Measurements from ENCODE around the gene RFWD3. TPM values are rescaled to one million over a fixed set of nuclear protein-coding genes. Genes with fewer than 3 reads are reported as not detected.

The RFWD3 gene
- 10 to 100 TPM; 29.0 to 33.4 (median 30.3) TPM for polyA plus RNA-seq (ENCODE audit: insufficient read length in 3 of 3)
- long read RNA-seq, donor 1, partial matches to known transcripts, result 0 of 2 reads
- long read RNA-seq, donor 1, other reads (novel, unspliced or antisense), result 0 of 2 reads
- long read RNA-seq, donor 2, partial matches to known transcripts, result 0 of 4 reads
- long read RNA-seq, donor 2, other reads (novel, unspliced or antisense), result 0 of 4 reads
- long read RNA-seq, donor 3, partial matches to known transcripts, result 0 of 1 reads
- long read RNA-seq, donor 3, other reads (novel, unspliced or antisense), result 0 of 1 reads
- long read RNA-seq, donor 4, partial matches to known transcripts, result 5 of 6 reads
- long read RNA-seq, donor 4, other reads (novel, unspliced or antisense), result 0 of 6 reads
- long read RNA-seq, donor 5, partial matches to known transcripts, result 0 of 4 reads
- long read RNA-seq, donor 5, other reads (novel, unspliced or antisense), result 0 of 4 reads
- long read RNA-seq, donor 6, full-length matches to known transcripts, result 6 of 6 reads
- long read RNA-seq, donor 6, partial matches to known transcripts, result 0 of 6 reads
- long read RNA-seq, donor 6, other reads (novel, unspliced or antisense), result 0 of 6 reads
- long read RNA-seq, donor 7, transcript RFWD3-203 (2 exons, 936 nt), result major isoform, 5 of 8 reads
- long read RNA-seq, donor 7, partial matches to known transcripts, result 0 of 8 reads
- long read RNA-seq, donor 7, other reads (novel, unspliced or antisense), result 0 of 8 reads
- long read RNA-seq, donor 8, full-length matches to known transcripts, result 2 of 2 reads
- long read RNA-seq, donor 8, partial matches to known transcripts, result 0 of 2 reads
- long read RNA-seq, donor 8, other reads (novel, unspliced or antisense), result 0 of 2 reads
- long read RNA-seq, donor 9, full-length matches to known transcripts, result 4 of 4 reads
- long read RNA-seq, donor 9, partial matches to known transcripts, result 0 of 4 reads
- long read RNA-seq, donor 9, other reads (novel, unspliced or antisense), result 0 of 4 reads
- long read RNA-seq, donor 10, full-length matches to known transcripts, result 4 of 4 reads
- long read RNA-seq, donor 10, partial matches to known transcripts, result 0 of 4 reads
- long read RNA-seq, donor 10, other reads (novel, unspliced or antisense), result 0 of 4 reads
- long read RNA-seq, donor 11, partial matches to known transcripts, result 0 of 6 reads
- long read RNA-seq, donor 11, other reads (novel, unspliced or antisense), result 0 of 6 reads
- long read RNA-seq, donor 12, full-length matches to known transcripts, result 8 of 8 reads
- long read RNA-seq, donor 12, partial matches to known transcripts, result 0 of 8 reads
- long read RNA-seq, donor 12, other reads (novel, unspliced or antisense), result 0 of 8 reads
- long read RNA-seq, donor 13, partial matches to known transcripts, result 0 of 2 reads
- long read RNA-seq, donor 13, other reads (novel, unspliced or antisense), result 0 of 2 reads
- long read RNA-seq, donor 14, result 0 reads
- long read RNA-seq, donor 15, result 0 reads
- long read RNA-seq, donor 16, partial matches to known transcripts, result 0 of 2 reads
- long read RNA-seq, donor 16, other reads (novel, unspliced or antisense), result 0 of 2 reads

DNA sequence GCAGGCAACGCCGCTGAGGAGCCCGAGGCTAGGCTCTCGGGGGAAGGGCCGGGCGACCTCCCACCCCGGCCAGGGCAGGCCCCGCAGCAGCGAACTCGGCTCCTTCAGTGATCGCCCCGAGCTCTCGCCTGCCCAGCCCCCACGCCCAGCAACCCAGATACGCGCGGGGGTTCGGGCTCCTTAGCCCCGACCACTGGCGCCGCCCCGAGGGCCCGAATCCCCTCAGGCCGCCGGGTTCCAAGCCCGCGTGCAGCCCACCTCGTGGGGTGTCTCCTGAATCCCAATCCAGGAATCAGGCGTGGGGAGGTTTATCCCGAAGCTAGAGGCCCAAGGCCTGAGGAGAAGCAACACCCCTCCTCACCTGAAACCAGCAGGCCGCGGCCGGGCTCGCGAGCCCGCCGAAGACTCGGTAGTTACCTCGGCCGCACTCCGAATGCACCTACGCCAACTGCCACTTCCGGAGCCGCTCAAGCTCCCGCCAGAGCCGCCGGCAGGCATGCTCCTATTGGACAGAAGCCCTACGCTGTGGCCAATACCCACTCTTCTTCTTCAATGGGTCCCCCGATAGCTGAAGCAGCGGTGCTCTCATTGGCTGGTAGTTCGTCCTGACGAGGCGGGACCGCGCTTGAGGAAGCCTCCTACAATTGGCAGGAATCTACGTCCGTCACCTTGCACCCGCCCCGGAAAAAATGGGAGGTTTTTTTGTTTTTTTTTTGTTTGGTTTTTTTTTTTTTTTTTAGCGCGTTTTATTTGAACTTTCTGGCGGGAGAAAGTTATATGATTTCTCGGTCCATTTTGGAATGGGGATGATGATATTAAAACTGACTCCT is at the start of gene RFWD3:
Gene RFWD3, minus strand, starts transcription at position 453 of the 830 bp plus-strand sequence. CDS start 5,428 bp downstream, outside the sequence.
- DNase-seq, result peak; percentile 98

DNA sequence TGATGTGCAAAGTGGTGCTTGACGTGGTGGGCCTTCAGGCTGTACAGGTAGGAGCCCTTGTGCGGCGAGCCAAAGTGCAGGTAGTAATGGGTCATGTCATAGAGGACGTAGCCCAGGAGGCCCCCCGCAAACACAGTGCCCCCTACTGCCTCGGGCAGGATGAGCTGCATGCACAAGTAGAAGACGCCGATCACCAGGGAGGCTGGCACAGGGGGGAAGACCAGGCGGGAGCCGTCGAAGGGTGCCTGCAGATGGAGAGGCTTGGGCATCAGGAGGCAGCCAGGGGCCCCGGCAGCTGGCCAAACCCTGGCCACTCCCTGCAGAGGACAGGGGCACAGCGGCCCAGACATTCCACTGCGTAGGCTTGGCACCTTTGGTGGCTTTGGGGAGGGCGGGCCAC is 49.7 kb upstream of the RFWD3 start:
- DNase-seq, result no peak

GRCh38 chr16:74713876-74714275 is 47.2 kb upstream of the RFWD3 start:
- no peak for DNase-seq

DNA sequence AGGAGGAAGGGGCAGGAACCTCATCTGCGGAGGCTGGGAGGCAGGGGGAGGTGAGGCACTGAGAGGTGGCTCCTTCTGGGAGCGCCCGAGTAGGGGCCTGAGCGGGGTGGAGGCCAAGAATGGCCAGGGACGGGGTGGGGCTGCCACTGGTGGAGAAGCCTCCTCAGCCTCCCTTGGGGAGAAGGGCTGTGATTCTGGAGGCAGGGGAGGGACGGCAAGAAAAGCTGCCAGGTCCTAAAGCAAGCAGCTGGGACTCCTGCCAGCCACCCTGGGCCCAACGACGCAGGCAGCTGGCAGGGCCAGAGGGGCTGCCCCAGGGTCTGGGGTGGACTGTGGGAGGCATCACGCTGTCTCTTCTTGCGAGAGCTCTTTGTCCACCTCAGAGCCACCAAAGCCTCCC is 46.6 kb upstream of the RFWD3 start:
- no peak for DNase-seq

- DNase-seq, result no peak
These were observed 45.3 kb upstream of the RFWD3 start for GRCh38 chr16:74711938-74712337.

DNA sequence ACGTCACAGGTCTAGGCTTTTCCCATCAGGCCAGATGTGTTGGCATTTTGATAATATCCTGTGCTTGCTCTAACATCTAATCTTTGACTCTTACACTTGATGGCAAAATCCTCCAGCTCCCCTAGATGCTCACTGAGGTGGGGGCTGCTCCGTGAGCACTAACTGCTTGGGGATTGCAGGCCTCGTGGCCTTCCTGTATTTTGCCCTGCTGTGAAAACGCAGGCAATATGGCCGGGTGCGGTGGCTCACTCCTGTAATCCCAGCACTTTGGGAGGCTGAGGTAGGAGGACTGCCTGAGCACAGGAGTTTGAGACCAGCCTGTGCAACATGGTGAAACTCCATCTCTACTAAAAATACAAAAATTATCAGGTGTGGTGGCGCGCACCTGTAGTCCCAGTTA is 43.7 kb upstream of the RFWD3 start:
- DNase-seq, result no peak

GRCh38 chr16:74709441-74709877 is 42.8 kb upstream of the RFWD3 start:
- DNase-seq, result peak; percentile 63

GRCh38 chr16:74700438-74701225 is 34.0 kb upstream of the RFWD3 start, which contains the start of gene MLKL:
Gene MLKL, minus strand, starts transcription at chr16:74700862. Its CDS starts 5,105 bp downstream, at chr16:74695757.
- peak; percentile 26 for DNase-seq

DNA sequence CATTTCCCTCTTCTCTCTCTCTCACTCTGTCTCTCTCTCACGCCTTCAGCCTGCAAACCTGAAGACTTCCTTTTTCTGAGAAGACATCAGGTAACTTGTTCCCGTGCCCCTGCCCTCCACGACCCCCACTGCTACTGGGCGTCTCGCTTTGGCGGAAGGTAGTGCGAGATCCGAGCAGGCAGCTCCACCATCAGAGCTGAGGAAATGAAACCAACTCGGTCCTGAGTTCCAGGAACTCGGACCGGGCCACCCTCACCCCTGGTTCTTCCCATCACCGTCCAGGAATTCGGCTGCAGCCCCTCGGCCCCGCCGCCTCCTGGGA is 33.4 kb upstream of the RFWD3 start:
- DNase-seq, result no peak

DNA sequence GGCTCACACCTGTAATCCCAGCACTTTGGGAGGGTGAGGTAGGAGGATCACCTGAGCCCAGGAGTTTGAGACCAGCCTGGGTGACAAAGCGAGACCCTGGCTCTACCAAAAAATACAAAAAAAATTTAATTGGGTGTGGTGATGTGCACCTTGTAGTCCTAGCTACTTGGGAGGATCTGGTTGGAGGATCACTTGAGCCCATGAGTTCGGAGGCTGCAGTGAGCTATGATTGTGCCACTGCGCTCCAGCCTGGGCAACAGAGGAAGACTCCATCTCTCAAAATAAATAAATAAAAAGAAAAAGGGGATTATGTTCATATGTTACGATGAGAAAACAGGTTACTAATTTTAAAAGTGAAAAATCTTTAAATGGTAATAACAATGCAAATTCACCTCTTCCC is 33.0 kb upstream of the RFWD3 start:
- DNase-seq, result no peak

DNA sequence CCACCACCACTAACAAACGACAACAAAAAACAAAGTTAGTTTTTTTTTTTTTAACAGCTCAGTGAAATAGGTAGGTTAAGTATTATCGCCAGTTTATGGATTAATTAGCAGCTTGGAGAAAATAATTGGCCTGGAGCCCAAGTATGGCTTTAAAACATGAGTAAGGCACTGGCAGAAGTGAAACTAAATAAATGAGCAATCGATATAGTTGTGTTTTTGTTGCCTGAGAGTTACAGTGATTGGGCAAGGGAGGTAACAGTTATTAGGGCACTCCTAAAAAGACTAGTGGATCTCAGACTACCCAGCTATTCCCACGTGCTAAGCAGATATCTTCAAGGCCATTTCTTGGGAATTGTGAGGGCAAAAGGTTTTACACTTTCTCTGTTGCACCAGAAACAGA is 31.5 kb upstream of the RFWD3 start:
- no peak for DNase-seq

DNA sequence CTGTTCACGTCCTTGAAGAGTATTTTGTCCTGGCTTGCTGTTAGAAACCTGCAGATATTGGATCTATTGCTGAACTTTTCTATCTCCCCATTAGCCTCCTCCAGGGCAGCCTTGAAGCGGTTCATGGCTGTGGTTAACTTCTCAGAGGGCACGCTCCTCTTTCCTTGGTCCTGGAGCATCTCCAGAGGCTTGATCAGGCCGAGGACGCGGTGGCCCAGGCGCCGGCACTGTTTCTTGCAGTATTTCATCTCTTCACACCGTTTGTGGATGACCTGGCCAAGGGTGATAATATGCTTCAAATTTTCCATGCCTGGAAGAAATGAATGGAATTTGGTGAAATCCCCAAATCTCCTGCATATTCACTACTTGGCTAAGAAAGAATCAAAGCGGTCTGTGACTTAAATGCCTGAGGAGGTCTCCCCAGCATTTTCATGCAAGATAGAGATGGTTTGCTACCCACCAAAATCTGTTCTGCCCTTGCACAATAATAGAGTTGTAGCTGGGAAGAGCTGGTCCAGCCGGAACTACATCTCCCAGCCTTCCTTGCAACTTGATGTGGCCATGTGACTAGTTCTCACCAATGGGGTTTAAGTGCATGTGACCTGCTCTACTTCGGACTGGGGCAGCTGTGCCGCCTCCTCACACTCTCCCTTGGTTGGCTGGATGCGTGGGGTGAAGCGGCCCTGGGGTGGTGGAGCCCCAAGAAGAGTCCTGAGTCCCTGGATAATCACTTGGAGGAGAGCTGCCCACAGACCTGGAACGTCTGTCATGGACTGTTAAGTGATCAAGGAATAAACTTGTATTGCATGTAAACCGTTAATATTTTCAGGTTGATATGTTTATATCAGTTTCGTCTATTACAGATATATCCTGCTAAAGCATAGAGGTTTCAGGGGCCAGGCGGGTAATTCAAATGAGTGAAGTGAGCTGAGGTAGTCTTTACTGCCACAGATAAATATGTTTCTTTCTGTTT is 29.1 kb upstream of the RFWD3 start:
- peak; percentile 71 for DNase-seq

GRCh38 chr16:74691093-74691855 is 24.6 kb upstream of the RFWD3 start:
- no peak for DNase-seq

GRCh38 chr16:74682556-74682955 is 15.9 kb upstream of the RFWD3 start:
- no peak for DNase-seq

DNA sequence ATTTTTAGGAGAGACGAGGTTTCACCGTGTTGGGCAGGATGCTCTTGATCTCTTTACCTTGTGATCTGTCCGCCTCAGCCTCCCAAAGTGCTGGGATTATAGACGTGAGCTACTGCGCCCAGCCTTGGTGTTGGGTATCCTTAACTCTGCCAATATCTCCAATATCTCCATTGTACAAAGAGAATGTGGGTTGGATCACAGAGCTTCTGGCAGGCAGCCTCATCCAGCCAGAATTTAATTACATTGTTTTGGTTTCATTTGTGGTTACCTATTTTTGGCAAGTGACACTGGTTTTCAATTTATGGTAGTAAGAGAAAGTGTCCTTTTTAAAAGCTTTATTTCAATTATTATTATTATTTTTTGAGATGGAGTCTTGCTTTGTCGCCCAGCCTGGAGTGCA is 14.0 kb upstream of the RFWD3 start:
- no peak for DNase-seq

DNA sequence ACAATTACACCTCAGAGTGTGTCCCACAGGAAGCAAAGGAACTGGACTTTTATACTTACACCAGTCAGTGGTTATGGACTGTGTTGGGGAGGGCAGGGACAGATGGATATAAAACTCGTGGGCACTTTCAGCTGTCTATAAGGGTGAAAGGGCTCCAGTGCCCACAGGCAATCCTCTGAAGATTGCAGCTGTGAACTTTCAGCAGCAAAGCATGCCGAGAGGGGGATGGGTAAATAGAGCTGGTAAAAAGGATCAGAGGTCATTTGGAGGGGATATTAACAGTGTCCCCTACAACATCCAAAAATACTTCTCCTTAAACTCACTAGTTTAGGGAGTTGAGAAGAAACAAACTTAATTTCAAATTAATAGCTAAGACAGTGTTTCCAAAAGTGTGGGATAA is 13.3 kb upstream of the RFWD3 start:
- no peak for DNase-seq

DNA sequence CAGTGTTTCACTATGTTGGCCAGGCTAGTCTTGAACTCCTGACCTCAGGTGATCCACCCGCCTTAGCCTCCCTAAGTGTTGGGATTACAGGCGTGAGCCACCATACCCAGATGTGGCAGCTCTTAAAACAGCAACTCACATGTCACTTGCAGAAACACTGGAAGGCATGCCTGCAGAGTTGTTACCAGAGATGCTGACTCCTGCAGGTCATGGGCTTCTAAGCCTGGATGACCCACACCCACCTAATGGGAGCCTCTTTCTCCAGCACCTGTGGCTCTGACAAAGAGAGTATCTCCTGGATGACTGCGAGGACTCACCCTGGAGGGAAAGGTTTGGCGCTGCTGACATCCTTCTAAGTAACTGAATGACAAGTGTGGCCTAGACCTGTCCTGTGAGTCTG is 11.2 kb upstream of the RFWD3 start:
- DNase-seq, result no peak

- DNase-seq, result no peak
These were observed 7.2 kb upstream of the RFWD3 start for GRCh38 chr16:74673876-74674275.
